ENCODE measurements around the gene MAT1A.
"Not testable (repeated sequence)": the region's sequence is repeated elsewhere in the genome, so short reads cannot be mapped to it uniquely, and the experiment has no call there.

The MAT1A gene

GRCh38 chr10:80264081-80265056 is 25.1 kb downstream of the MAT1A start:
- no peak for DNase-seq

DNA sequence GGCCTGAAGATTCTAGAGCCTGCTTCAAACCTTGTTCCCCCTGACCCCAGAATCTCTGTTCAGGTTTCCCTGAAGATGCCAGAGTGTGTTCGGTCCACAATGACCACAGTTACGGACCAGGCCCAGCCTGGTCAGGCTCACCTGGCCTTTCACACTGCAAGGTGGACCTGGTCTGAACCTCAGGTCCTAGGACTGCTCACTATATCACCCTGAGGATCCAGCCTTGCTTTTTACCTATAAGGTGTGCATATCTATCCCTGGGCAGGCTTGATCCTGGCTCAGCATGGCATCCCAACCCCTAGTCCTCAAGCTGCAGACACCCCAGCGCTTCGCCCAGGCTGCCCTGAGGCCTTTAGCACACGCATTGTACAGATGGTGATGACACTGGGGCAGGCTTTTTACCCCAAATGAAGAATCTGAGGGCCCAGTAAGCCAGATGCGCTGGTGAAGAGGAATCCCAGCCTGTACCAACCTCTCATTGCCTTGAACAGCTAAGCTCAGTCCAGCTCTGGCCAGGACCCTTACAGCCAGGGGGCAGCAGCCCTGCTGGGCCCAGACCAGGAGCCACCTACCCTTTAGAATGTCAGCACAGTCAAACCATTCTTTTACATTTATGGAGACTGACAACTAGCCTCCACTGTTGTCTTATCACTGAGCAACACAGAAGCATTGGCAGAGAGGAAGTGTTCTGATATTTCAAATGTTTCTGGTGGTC is 28.0 kb downstream of the MAT1A start:
- no peak for DNase-seq

DNA sequence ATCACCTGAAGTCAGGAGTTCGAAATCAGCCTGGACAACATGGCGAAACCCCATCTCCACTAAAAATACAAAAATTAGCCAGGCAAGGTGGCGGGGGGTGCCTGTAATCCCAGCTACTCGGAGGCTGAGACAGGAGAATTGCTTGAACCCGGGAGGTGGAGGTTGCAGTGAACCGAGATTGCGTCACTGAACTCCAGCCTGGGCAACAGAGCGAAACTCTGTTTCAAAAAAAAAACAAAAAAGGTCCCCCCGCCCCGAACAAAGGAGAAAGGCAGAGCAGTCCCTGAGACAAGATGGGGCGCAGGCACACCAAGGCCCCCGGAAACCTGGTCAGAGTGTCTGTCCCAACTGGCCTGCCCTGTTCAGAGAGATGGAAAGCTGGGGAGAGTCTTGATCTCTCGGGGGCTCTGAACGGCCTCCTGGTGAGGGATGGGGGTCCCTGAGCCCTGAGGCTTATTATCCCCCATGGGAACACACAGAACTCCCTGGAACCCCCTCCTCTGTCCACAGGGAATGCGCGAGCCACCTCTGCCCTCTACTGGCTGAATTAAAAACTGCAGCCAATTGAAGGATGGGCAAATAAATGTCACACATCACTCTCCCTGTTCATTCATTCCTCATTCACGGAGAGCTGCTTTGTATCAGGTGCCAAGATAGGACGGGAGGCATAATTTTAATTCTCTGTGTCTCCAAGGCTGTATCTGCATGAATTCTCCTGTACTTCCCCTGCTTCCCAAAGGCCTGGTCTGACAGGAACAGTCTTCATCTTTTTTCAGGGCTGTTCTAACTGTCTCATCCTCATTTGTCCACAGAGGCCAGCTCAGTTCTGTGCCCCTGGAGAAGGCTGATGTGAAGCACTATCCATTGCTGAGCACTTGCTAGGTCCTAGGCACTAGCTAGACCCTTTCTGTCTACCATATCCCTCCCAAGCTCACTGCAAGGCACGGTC is 28.9 kb downstream of the MAT1A start:
- DNase-seq, result peak; percentile 23

DNA sequence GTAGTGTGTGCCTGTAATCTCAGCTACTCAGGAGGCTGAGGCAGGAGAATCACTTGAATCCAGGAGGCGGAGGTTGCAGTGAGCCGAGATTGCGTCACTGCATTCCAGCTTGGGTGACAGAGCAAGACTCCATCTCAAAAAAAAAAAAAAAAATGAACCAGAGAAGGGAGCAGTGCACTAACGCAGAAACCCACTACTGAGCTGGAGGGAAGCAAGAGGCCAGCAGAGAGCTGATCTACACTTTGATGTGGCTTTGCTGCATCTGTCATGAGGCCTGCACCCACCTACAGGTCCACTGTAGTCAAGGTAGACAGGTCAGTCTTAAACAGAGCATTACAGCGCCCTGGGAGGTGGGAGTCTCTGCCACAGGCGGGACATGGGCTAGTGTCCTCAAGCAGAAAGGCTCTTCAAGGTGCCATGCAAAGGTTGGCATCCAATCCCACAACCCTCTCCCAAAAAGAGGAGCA is 30.0 kb downstream of the MAT1A start:
- no peak for DNase-seq

DNA sequence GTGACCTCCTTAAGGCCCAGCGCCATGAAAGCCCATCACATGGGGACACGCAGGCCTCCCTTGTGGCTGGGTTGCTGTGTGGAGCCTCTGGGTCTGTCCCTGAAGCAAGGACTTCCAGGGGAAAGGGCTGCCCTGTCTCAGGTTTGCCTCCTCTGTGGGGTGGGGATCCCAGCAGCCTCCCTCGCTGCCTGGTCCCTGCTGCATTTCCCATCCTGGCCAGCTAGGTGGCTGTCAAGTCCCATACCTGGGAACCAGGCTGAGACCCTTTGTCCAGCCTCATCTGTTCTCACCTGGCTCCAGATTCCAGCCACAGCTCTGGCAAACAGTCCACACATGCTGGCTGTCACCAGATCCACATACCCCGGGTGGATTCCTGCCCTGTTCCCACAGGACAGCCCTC is 32.7 kb downstream of the MAT1A start:
- not testable (repeated sequence) for DNase-seq

- DNase-seq, result not testable (repeated sequence)
Measured at GRCh38 chr10:80254726-80255125, 34.7 kb downstream of the MAT1A start.

GRCh38 chr10:80253963-80254271 is 35.5 kb downstream of the MAT1A start:
- DNase-seq, result not testable (repeated sequence)

DNA sequence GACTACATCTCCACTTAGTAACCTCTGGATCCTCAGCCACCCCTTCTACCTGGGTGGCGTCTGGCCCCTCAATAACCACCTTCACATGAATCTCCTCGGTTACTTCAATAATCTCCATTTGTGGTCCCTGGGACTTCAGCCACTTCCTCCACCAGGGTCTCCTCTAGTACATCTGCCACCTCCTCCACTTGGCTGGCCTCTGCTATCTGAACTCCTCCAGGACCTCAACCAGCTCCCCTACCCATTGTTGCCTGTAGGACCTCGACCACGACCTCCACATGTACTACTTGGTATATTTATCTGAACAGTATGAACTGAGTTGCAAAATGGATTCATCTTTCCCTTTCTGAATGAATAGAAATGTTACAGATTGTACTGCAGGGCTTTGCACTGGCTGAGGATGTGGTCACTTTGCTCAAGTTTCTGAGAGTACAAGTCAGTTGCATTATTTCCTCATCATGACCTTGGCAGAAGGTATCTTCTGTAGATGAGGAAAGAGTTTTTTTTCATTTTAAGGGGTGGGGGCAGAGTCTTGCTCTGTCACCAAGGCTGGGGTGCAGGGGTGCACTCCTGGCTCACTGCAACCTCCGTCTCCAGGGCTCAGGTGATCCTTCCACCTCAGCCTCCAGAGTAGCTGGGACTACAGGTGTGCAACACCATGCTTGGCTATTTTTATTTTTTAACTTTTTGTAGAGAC is 36.0 kb downstream of the MAT1A start:
- DNase-seq, result no peak

GRCh38 chr10:80252296-80252887 is 37.1 kb downstream of the MAT1A start:
- no peak for DNase-seq

DNA sequence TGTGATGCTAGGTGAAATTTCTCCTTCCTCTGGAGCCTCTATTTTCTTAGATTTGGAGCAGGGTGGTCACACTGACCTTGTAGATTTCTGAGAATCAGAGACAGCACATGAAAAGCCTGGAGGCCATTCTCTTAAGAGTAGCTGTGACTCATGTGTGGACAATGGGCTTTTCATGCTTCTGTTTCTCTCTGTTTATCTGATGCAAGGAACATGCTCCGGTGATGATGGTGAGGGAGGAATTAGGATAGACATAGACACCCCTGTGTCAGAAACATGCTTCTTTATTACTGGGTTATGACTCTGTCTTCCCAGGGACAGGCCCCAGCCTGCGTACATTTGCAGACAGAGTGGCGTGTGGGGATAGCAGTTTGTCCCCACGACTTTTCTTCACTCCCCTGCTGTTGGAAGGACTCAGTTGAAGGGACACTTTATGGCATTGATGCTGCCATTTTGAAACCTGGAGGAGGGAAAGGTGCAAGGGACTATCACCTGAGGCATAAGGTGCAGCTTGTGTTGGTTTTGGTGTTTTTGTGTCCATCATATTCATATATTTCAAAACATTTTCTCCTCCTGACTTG is 37.7 kb downstream of the MAT1A start:
- not testable (repeated sequence) for DNase-seq

- not testable (repeated sequence) for DNase-seq
Measured at GRCh38 chr10:80250399-80250798, 39.1 kb downstream of the MAT1A start.

- not testable (repeated sequence) for DNase-seq
Measured at GRCh38 chr10:80249906-80250305, 39.6 kb downstream of the MAT1A start.

- not testable (repeated sequence) for DNase-seq
Measured at GRCh38 chr10:80247611-80248010, 41.8 kb downstream of the MAT1A start.

DNA sequence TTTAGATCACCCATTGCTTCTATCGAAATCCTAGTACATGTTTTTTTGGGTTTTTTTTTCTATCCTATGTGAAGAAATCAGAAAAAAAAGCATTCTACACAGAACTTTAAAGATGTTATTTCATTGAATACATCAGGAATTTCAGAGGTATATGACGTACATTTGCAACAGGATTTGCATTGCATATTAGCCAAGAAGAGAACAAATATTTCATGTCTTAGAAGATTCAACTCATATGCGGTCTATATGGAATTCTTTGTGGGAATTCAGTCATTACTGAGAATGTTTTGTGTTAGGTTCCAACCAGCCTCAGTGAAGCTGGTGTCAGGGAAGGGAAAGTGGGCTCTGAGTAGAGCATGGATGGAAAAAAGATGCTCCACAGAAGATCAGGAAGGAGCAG is 45.1 kb downstream of the MAT1A start:
- DNase-seq, result not testable (repeated sequence)

GRCh38 chr10:80242341-80242740 is 47.1 kb downstream of the MAT1A start:
- not testable (repeated sequence) for DNase-seq

DNA sequence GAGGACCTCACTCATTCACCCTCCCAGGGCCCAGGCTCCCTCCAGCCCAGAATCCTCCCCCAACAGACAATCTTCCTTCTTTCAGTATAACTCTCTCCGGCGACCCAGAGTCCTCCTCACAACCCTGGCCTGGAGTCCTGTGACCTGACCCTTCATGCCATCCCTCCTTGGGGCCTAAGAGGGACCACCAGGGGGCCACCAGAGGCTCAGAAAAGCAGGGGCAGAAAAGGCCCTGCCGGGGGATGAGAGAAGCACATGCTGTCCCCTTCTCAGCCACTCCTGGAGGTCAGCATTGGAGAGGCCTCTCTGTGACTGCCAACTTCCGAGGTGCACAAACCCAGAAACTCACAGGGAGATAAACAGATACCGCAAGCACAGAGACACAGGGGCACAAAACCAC is 53.0 kb downstream of the MAT1A start:
- DNase-seq, result not testable (repeated sequence)

DNA sequence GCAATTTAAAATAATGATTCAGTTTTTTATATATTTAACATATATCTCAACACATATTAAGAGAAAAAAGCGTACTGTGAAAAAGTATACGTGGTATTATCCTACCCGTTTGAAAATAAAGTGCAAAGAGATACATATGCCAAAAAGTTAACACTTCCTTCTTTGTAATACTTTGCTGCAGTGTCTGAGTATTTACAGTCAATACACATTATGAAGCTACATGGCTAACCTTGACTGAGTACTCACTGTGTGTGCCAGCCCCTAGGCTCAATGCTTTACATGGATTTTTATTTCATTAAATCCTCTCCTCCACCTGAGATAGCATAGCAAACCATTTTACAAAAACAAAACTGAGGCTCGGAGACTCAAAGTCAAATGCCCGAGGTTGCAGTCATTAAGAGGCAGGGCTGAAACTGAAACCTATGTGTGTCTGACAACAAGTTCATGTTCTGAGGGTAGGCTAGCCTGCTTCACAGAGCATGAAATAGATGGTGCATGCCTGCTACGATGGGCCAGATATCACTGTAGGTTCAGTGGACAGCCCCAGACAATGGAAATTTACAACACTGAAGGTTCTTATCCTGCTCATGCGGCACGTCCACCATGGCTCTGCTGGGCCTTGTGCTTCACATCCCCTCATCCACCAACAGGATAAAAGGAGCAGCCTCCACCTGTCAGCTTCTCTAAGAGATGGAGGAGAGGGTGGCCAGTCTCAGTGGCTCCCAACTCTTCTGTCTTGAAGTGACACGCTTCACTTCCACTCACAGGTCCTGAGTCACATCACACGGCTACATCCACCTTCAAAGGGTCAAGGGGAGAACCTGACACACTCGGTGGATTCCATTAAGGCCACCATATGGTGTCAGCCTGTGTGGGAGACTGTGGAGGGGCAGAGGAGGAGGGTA is 54.9 kb downstream of the MAT1A start:
- not testable (repeated sequence) for DNase-seq

DNA sequence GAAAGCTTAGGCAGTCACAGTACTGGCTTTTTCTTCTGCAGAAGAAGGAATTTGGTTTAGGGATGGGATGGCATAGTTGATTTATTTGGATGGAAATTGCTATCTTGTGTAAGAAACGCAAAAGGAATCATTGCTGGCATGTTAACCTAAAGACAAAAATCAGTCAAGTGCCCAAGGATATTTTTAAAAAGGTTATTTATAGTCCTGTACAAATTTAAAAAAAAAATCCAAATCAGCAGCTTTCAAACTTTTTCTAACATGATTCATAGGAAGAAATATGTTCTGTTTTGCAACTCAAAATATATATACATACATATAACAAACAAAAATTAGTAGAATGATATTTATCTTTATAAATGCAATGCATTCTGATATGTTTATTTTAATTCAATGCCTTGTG is 55.6 kb downstream of the MAT1A start:
- not testable (repeated sequence) for DNase-seq

DNA sequence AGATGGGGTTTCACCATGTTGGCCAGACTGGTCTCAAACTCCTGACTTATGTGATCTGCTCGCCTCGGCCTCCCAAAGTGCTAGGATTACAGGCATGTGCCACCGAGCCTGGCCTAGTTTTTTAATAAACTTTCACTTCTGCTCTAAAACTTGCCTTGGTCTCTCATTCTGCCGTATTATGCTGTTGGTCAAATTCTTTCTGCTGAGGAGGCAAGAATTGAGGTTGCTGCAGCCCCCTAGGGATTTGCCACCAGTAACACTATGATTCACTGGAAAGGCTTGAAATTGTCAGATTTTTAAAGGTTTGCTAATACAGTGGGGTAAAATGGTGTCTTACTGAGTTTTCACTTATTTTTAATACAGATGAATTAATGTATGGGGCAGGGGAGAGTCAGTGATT is 62.7 kb downstream of the MAT1A start:
- not testable (repeated sequence) for DNase-seq

DNA sequence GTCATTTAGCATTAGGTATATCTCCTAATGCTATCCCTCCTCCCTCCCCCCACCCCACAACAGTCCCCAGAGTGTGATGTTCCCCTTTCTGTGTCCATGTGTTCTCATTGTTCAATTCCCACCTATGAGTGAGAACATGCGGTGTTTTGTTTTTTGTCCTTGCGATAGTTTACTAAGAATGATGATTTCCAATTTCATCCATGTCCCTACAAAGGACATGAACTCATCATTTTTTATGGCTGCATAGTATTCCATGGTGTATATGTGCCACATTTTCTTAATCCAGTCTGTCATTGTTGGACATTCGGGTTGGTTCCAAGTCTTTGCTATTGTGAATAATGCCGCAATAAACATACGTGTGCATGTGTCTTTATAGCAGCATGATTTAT is 66.4 kb downstream of the MAT1A start:
- DNase-seq, result not testable (repeated sequence)
